ENCODE data around the gene OSMR.

- no peak for TF ChIP-seq POLR2A (IDR thresholded peaks at IDR 0.05; ENCODE audit: low read depth)
- no peak for TF ChIP-seq POLR2AphosphoS5 (IDR thresholded peaks at IDR 0.05)
- TF ChIP-seq CTCF (IDR thresholded peaks at IDR 0.05) = no peak
These were observed 24.8 kb downstream of the OSMR start for GRCh38 chr5:38870595-38870994.
